GM10248 (cell line): Measurements from ENCODE around the gene SALL1.

Source experiments
- CTCF ChIA-PET: fragments of 300-600 bp; sonication (Branson Sonifier 250); formaldehyde crosslinking; extraction: SDS; loops from one replicate; lab custom pipeline; 2021; ENCODE audit warnings: antibody characterized with exemption; lab: Yijun Ruan, JAX
- POLR2A ChIA-PET: fragments of 350-650 bp; sonication (Branson Sonifier 250); formaldehyde crosslinking; extraction: SDS; loops from one replicate; lab custom pipeline; 2020; ENCODE audit warnings: antibody characterized with exemption; lab: Yijun Ruan, JAX
- DNase-seq: peaks from one replicate; pipeline ENCODE4 v3.0.0; 2012; ENCODE audit errors: extremely low spot score
- CTCF ChIP-seq: IDR thresholded peaks from 2 replicates; pipeline ENCODE4 v1.5.1; 2012; ENCODE audit warnings: mild to moderate bottlenecking, low read depth; ENCODE audit errors: extremely low read depth, missing control alignments, control extremely low read depth

Gene SALL1

GRCh38 chr16:51113236-51114125 is 37.6 kb downstream of the SALL1 start:
- TF ChIP-seq CTCF: no peak
- ChIA-PET CTCF (interaction anchor here (1.0 to 1.1 kb wide), 3 partner anchors 13 to 142 kb away, joined by 3 to 4 read pairs (median 3); no protein-coding TSS in a partner anchor), POLR2A (no interaction called here)
- peak; percentile 44 for DNase-seq

DNA sequence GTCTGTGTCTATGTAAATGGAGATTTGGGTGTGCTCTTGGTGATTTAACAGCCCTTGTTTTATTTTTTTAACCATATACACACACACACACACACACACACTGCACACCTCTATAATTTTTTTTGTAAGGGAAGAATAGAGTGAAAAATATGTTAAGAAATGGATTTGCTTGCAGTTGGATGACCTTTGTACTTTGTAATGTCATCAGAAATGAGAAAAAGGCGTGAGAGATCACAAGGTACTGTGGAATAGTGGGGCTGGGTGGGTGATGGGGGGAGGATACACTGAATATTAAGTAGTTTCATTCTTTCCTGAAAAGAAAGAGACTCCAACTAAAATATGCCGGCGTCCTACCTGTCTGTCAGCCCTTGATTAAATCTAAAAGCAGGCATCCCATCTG is 38.7 kb downstream of the SALL1 start:
- CTCF ChIA-PET: no interaction called here
- TF ChIP-seq CTCF: no peak
- DNase-seq: no peak
- POLR2A ChIA-PET: no interaction called here

GRCh38 chr16:51111759-51112158 is 39.3 kb downstream of the SALL1 start:
- no peak for DNase-seq
- ChIA-PET POLR2A (no interaction called here), CTCF (no interaction called here)
- TF ChIP-seq CTCF: no peak

DNA sequence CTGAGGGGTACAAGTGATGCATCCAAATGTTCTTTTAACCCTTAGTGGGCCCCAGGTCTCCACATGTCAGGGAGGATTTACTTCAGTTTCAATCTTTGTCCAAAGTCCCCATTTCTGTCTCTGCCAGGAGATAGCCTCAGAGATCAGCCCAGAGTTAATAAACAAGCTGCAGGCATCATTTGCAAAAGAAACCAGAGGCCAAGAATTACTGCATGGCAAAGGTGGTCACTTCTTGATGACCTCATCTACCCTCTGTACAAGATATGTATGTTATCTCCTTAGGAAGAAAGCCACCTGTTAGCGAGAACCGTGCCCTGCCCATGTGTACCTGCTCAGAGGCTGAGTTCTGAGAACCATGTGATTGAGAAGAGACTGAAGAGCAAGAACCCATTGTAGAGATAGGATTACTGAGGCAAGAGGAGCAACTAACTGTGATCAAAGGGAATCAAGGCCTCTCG is 40.3 kb downstream of the SALL1 start:
- no peak for TF ChIP-seq CTCF
- ChIA-PET CTCF (interaction anchor here (1.4 kb wide), 1 partner anchor 18 kb away, joined by 4 read pairs; no protein-coding TSS in a partner anchor), POLR2A (no interaction called here)
- DNase-seq: no peak

- CTCF ChIA-PET: interaction anchor here (1.3 to 1.8 kb wide), 2 partner anchors 9 to 18 kb away, joined by 3 to 6 read pairs; no protein-coding TSS in a partner anchor
- DNase-seq: no peak
These were observed 41.9 kb downstream of the SALL1 start for GRCh38 chr16:51109173-51109572.

GRCh38 chr16:51107742-51108141 is 43.3 kb downstream of the SALL1 start:
- DNase-seq: no peak
- no peak for TF ChIP-seq CTCF

More at GRCh38 chr16:51109173-51109572, 41.9 kb downstream of the SALL1 start:
- TF ChIP-seq CTCF: no peak
- POLR2A ChIA-PET: no interaction called here

More at GRCh38 chr16:51107742-51108141, 43.3 kb downstream of the SALL1 start:
- CTCF ChIA-PET: no interaction called here
- POLR2A ChIA-PET: no interaction called here
